Stromal cell of bone marrow (primary cell): ENCODE data around the gene IPO4.

Experiments used
- DNase-seq: peaks from one replicate; pipeline ENCODE4 v3.0.0-alpha.2; 2012; ENCODE audit warnings: low read depth

The IPO4 gene

GRCh38 chr14:24132976-24133375 lies 55.6 kb downstream of the IPO4 start:
- no peak for DNase-seq

GRCh38 chr14:24132061-24132685 lies 56.4 kb downstream of the IPO4 start:
- DNase-seq = no peak

DNA sequence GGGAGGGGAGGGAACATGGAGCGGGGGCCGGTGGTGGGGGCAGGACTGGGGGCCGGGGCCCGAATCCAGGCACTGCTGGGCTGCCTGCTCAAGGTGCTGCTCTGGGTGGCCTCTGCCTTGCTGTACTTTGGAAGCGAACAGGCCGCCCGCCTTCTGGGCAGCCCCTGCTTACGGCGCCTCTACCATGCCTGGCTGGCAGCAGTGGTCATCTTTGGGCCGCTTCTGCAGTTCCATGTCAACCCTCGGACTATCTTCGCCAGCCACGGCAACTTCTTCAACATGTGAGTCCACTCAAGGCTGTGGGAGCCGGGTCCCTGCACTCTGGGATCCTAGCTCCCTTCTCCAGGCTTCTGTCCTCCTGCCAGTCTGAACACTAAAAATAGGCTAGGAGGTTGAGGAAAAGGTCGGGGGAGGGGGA lies 57.1 kb downstream of the IPO4 start:
- DNase-seq = no peak

DNA sequence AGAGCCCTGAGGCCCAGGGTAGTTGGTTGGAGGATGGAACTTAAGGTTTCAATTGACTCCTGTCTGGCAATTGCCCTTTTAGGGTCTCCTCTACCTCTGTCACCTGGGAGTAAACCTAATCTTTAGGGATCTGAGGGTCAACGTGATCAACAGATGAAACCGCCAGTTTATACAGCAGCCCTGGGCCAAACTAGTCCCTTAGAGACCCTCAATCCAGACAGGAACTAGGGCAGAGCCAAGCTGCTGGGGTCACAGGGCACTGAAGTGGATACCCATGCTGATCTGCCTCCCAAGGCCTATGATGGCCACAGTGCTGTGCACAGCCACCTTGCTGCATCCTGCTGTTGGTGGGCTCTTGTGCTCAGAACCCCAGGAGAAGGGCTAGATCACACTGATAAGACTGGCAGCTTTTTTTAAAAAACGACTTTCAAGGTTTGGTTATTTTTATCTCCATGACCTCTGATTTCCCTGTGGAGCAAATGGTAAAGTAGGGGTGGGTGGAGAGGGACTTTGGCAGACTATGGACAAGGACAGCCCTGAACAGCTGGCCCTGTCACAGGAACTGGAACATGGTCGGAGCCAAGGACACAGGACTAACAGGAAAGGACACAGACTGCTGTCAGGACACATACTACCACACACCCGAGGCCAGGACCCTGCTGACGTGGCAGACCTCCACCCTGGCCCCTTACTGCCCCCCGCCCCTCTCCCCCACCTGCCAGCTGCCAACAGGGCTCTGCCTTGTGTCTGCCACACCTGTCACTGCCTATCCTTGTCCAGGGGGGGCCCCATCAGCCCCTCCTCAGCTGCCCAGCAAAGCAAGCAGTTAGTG lies 57.7 kb downstream of the IPO4 start:
- no peak for DNase-seq

- no peak for DNase-seq
Measured at GRCh38 chr14:24130380-24130716, 58.3 kb downstream of the IPO4 start, which contains the start of gene FITM1. Gene FITM1, plus strand, starts transcription at chr14:24130659. Its CDS starts 905 bp downstream, at chr14:24131564.
